Ishikawa (cell line): ENCODE measurements around the gene CADM1.

ENCODE experiments used
- RAD21 ChIP-seq: IDR thresholded peaks from 2 replicates; pipeline ENCODE4 v1.6.1; 2012; ENCODE audit warnings: low read depth
- REST ChIP-seq: IDR thresholded peaks from 2 replicates; pipeline ENCODE4 v1.6.1; 2012; ENCODE audit warnings: low read depth, mild to moderate bottlenecking
- TCF12 ChIP-seq: IDR thresholded peaks from 2 replicates; pipeline ENCODE4 v1.6.1; 2012; ENCODE audit warnings: low read depth
- YY1 ChIP-seq: IDR thresholded peaks from 2 replicates; pipeline ENCODE4 v1.6.1; 2012; ENCODE audit warnings: low read depth

- TF ChIP-seq RAD21: no peak
- no peak for TF ChIP-seq TCF12
- no peak for TF ChIP-seq YY1
- no peak for TF ChIP-seq REST
These were observed 310.1 kb downstream of the CADM1 start for GRCh38 chr11:115193914-115194801.
